Skeletal muscle tissue (tissue), 4 donors: ENCODE measurements around the gene CNIH3. TPM values are rescaled to one million over a fixed set of nuclear protein-coding genes. Genes with fewer than 3 reads are reported as not detected.

Source experiments
- H3K27ac ChIP-seq: one replicate; pipeline ENCODE4 v1.7.0; 2013; ENCODE audit warnings: mild to moderate bottlenecking, low read depth, low read length, inconsistent platforms
- H3K27me3 ChIP-seq, 3 donors: one replicate each; pipeline ENCODE4 v1.7.0; 2013; ENCODE audit warnings: low read length in 3 of 3; ENCODE audit not compliant: control insufficient read depth in 3 of 3, insufficient read depth in 3 of 3
- H3K36me3 ChIP-seq, 3 donors: one replicate each; pipeline ENCODE4 v1.7.0; 2013; ENCODE audit warnings: low read length in 3 of 3; ENCODE audit not compliant: control insufficient read depth in 3 of 3, insufficient read depth in 3 of 3
- H3K4me1 ChIP-seq, 3 donors: one replicate each; pipeline ENCODE4 v1.7.0; 2013; ENCODE audit warnings: low read length in 3 of 3, mild to moderate bottlenecking in 3 of 3; ENCODE audit not compliant: control insufficient read depth in 3 of 3, insufficient read depth in 3 of 3
- H3K4me3 ChIP-seq, 3 donors: one replicate each; pipeline ENCODE4 v1.7.0; 2013; ENCODE audit warnings: low read length in 3 of 3
- H3K9ac ChIP-seq, 3 donors: one replicate each; pipeline ENCODE4 v1.7.0; 2013; ENCODE audit warnings: low read length in 3 of 3, mild to moderate bottlenecking in 3 of 3, moderate library complexity in 2 of 3, low read depth in 1 of 3
- H3K9me3 ChIP-seq, 3 donors: one replicate each; pipeline ENCODE4 v1.7.0; 2013; ENCODE audit warnings: low read length in 3 of 3; ENCODE audit not compliant: control insufficient read depth in 3 of 3
- total RNA-seq: library from RNA; depleted of rRNA; stranded (reverse); fragments of >200 nt; gene quantifications from one replicate; pipeline ENCODE4 v1.2.3, GENCODE V29; 2014
- donor health status: Osteomylitis.

The CNIH3 gene
- total RNA-seq, 1 donor from 2014 or later, result 4.2 TPM

DNA sequence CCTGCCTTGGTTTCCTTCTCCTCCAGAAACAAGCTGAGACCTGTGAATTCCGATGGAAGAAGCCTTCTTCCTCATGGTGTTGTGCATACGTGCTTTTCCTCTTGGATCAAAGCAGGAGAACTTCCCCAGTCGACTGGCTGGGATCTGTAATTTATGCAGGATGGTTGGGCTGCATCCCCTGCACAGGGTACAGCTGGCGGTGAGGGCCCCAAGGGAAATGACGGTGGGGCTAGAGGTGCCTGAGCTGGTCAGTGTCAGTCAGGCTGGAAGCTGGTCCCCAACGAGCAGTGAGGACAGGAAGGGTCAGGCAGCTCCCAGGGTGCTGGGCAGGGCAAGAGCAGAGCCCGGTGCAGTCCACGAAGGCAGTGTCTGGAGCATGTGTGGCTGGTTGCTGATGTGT lies 106.7 kb downstream of the CNIH3 start:
- Histone ChIP-seq H3K9ac (peak overlapping the region in 1 of 3 donors; percentile 14), H3K36me3 (no peaks in the 10 kb centered on the region), H3K9me3 (no peaks in the 10 kb centered on the region), H3K27me3 (no peaks in the 10 kb centered on the region), H3K27ac (no peak overlapping the region), H3K4me1 (peaks cover 24 to 34% (median 31%) of the 10 kb centered on the region in 3 donors), H3K4me3 (no peak overlapping the region)

DNA sequence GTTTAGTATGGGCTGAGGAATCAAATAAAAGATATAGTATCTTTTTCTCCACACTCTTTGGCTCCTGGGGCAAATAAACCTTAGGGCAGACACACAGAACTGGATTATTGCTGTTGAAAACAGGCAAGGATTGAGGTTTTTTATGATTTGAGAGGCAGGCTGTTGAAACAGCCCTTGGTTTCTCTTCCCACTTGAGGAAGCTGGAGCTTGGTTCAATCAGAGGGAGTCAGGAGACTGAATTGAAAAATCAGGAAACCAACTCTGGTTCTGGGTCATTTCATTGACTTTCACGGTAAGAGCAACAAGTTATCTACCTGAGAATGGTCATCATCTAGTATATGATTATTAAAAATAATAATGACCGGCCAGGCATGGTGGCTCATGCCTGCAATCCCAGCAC lies 108.4 kb downstream of the CNIH3 start:
- no peak overlapping the region for H3K27ac ChIP-seq
- H3K4me3 ChIP-seq, result no peak overlapping the region
- no peaks in the 10 kb centered on the region for H3K36me3 ChIP-seq
- H3K9ac ChIP-seq, result no peak overlapping the region
- peaks cover 18 to 25% (median 24%) of the 10 kb centered on the region in 3 donors for H3K4me1 ChIP-seq
- no peaks in the 10 kb centered on the region for H3K9me3 ChIP-seq
- no peaks in the 10 kb centered on the region for H3K27me3 ChIP-seq

- Histone ChIP-seq H3K27me3 (no peaks in the 10 kb centered on the region), H3K9me3 (no peaks in the 10 kb centered on the region), H3K27ac (peak overlapping the region; percentile 18), H3K4me1 (peaks cover 7 to 14% (median 13%) of the 10 kb centered on the region in 3 donors), H3K36me3 (no peaks in the 10 kb centered on the region), H3K9ac (no peak overlapping the region), H3K4me3 (no peak overlapping the region)
Measured at GRCh38 chr1:224726441-224727182, 110.5 kb downstream of the CNIH3 start.

DNA sequence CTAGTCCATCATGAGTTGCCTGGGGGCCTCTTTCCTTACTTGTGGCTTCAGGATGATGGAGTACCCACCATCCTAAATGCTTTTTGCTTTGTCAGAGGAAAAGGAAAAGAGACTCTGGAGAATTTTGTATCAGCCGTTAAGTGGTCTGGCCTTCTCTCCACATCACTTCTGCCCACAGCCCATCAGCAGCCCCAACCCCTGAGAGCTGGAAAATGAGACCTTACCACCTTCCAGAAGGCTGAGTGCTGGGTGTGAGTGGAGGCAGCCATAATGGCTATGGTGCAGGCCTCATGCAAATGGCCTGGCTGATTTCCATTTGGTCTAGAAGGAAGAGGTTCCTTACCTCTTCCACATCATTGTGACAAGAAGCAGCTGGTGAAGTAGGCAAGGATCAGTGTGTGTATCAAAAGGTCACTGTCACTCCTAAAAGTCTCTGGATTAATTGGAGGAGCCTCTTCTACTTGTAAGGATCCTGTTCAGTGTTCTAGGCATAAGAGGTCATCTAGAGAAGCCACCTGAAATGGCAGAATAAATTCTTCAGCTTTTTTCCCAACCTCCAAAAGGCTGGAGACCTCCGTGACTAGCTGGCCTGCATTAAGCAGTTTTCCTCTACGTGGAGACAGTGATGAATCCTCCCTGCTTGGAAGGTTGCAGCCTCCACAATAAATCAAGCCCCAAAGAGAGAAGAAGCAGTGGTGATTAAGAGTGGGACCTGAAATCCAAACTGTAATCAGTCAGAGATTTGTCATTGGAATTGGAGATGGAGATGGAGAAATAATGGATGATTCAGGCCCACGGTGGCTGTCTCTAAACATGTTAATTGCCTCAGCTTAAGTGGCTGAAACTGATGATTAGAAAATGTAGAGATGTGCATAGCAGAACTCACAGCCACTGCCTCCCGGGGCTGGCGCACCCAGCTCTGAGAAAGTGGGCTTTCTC lies 111.5 kb downstream of the CNIH3 start:
- peak overlapping the region; percentile 18 for H3K27ac ChIP-seq
- H3K9ac ChIP-seq, result no peak overlapping the region

GRCh38 chr1:224730540-224730939 lies 114.4 kb downstream of the CNIH3 start:
- Histone ChIP-seq H3K4me1 (peaks cover 6 to 21% (median 19%) of the 10 kb centered on the region in 3 donors), H3K27ac (no peak overlapping the region), H3K36me3 (no peaks in the 10 kb centered on the region), H3K27me3 (no peaks in the 10 kb centered on the region), H3K4me3 (no peak overlapping the region), H3K9ac (no peak overlapping the region), H3K9me3 (no peaks in the 10 kb centered on the region)

More for the DNA sequence above, 111.5 kb downstream of the CNIH3 start:
- Histone ChIP-seq H3K27me3 (no peaks in the 10 kb centered on the region), H3K4me3 (no peak overlapping the region), H3K4me1 (peaks cover 4 to 10% (median 9%) of the 10 kb centered on the region in 3 donors), H3K36me3 (no peaks in the 10 kb centered on the region), H3K9me3 (no peaks in the 10 kb centered on the region)

DNA sequence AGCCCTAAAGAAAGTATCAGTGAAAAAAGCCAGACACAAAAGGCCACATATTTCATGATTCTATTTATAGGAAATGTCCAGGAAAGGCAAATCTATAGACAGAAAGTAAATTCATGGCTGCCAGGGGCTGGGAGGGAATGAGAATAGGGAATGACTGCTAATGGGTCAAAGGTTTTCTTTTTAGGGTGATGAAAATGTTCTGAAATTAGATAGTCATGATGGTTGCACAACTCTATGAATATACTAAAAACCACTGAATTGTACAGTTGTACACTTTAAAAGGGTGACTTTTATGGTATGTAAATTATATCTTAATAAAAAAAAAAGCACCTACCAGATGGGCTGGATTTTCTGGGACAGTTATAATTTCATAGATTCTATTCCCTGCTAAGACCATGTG lies 114.8 kb downstream of the CNIH3 start:
- Histone ChIP-seq H3K27ac (no peak overlapping the region), H3K4me1 (peaks cover 6 to 21% (median 18%) of the 10 kb centered on the region in 3 donors), H3K9me3 (no peaks in the 10 kb centered on the region), H3K36me3 (no peaks in the 10 kb centered on the region), H3K27me3 (no peaks in the 10 kb centered on the region), H3K4me3 (no peak overlapping the region), H3K9ac (no peak overlapping the region)

DNA sequence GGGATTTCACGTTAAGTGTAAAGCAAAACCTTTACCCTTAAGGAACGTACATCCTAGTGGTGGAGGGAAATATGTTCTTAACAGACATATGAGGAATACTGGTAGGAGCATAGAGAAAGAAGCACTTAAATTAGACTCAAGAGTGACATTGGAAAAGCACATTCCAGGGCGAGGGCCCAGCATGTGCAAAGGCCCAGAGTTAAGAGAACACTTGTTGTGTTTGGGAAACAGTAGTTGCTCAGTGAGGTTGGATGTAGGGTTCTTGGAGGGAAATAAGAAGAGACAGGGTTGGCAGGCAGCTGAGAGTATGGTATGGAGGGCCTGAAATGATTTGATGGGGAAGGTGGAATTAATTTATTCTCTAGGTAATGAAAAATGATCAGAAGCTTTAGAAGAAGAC lies 115.5 kb downstream of the CNIH3 start:
- Histone ChIP-seq H3K9ac (no peak overlapping the region), H3K4me3 (no peak overlapping the region), H3K4me1 (peaks cover 8 to 23% (median 19%) of the 10 kb centered on the region in 3 donors), H3K9me3 (no peaks in the 10 kb centered on the region), H3K27ac (no peak overlapping the region), H3K36me3 (no peaks in the 10 kb centered on the region), H3K27me3 (no peaks in the 10 kb centered on the region)

GRCh38 chr1:224732377-224733026 lies 116.4 kb downstream of the CNIH3 start:
- Histone ChIP-seq H3K4me3 (no peak overlapping the region), H3K4me1 (peaks cover 15 to 30% (median 26%) of the 10 kb centered on the region in 3 donors), H3K27ac (peak overlapping the region; percentile 80), H3K9me3 (no peaks in the 10 kb centered on the region), H3K36me3 (no peaks in the 10 kb centered on the region), H3K27me3 (no peaks in the 10 kb centered on the region), H3K9ac (peak overlapping the region in 1 of 3 donors; percentile 58)

GRCh38 chr1:224733027-224733911 lies 117.2 kb downstream of the CNIH3 start:
- no peaks in the 10 kb centered on the region for H3K27me3 ChIP-seq
- H3K4me1 ChIP-seq, result peaks cover 19 to 35% (median 28%) of the 10 kb centered on the region in 3 donors
- no peaks in the 10 kb centered on the region for H3K9me3 ChIP-seq
- no peaks in the 10 kb centered on the region for H3K36me3 ChIP-seq
- no peak overlapping the region for H3K4me3 ChIP-seq
- peak overlapping the region; percentile 80 for H3K27ac ChIP-seq
- peak overlapping the region in 2 of 3 donors; percentile 33 to 47 for H3K9ac ChIP-seq
